ENCODE data around the gene PGRMC1.
"Not testable (repeated sequence)": the region's sequence is repeated elsewhere in the genome, so short reads cannot be mapped to it uniquely, and the experiment has no call there.

DNA sequence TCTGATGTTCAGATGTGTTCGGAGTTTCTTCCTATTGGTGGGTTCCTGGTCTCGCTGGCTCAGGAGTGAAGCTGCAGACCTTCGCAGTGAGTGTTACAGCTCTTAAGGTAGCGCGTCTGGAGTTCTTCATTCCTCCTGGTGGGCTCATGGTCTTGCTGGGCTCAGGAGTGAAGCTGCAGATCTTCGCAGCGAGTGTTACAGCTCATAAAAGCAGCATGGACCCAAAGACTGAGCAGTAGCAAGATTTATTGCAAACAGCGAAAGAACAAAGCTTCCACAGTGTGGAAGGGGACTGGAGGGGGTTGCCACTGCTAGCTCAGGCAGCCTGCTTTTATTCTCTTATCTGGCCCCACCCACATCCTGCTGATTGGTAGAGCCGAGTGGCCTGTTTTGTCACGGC is 28.6 kb upstream of the PGRMC1 start:
- TF ChIP-seq NFE2L1 (CRISPR knock-in tag; IDR thresholded peaks at IDR 0.05); ZNF512 (CRISPR knock-in tag; IDR thresholded peaks at IDR 0.05; ENCODE audit: borderline replicate concordance); SMAD3 (CRISPR knock-in tag; IDR thresholded peaks at IDR 0.05; ENCODE audit: borderline replicate concordance); OVOL2 (CRISPR knock-in tag; IDR thresholded peaks at IDR 0.05; ENCODE audit: borderline replicate concordance); ZNF263 (CRISPR knock-in tag; IDR thresholded peaks at IDR 0.05; ENCODE audit: low read depth); ATF3 (CRISPR knock-in tag; conservative IDR thresholded peaks at IDR 0.05); GABPB1 (CRISPR knock-in tag; IDR thresholded peaks at IDR 0.05): not testable (repeated sequence)
- TF ChIP-seq, protein P1, sequence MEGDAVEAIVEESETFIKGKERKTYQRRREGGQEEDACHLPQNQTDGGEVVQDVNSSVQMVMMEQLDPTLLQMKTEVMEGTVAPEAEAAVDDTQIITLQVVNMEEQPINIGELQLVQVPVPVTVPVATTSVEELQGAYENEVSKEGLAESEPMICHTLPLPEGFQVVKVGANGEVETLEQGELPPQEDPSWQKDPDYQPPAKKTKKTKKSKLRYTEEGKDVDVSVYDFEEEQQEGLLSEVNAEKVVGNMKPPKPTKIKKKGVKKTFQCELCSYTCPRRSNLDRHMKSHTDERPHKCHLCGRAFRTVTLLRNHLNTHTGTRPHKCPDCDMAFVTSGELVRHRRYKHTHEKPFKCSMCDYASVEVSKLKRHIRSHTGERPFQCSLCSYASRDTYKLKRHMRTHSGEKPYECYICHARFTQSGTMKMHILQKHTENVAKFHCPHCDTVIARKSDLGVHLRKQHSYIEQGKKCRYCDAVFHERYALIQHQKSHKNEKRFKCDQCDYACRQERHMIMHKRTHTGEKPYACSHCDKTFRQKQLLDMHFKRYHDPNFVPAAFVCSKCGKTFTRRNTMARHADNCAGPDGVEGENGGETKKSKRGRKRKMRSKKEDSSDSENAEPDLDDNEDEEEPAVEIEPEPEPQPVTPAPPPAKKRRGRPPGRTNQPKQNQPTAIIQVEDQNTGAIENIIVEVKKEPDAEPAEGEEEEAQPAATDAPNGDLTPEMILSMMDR (IDR thresholded peaks at IDR 0.05), result not testable (repeated sequence)
- TF ChIP-seq, protein P2, sequence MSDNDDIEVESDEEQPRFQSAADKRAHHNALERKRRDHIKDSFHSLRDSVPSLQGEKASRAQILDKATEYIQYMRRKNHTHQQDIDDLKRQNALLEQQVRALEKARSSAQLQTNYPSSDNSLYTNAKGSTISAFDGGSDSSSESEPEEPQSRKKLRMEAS (CRISPR knock-in tag; IDR thresholded peaks at IDR 0.05), result not testable (repeated sequence)

All from WTC11 (cell line).